ENCODE results near the gene EEFSEC. TPM values are rescaled to one million over a fixed set of nuclear protein-coding genes. Genes with fewer than 3 reads are reported as not detected.

Gene EEFSEC
- total and polyA plus RNA-seq, 2 of the 4 experiments (the other 2 are of a cell fraction): 4.5 to 9.3 TPM

GRCh38 chr3:128404276-128405068 lies 251.2 kb downstream of the EEFSEC start:
- WGBS, 2 experiments (ENCODE audit: extremely low coverage in 2 of 2, insufficient read length in 1 of 2): 72% methylated on average over 10 of the region's 23 CpGs; no CpG with 5 or more reads in 1 of the 2 experiments
- no peak overlapping the region for H3K9ac ChIP-seq (ENCODE audit: low read depth, low read length)
- no peaks in the 10 kb centered on the region; the same call in 1 of the 2 replicates for H3K27me3 ChIP-seq (ENCODE audit: control insufficient read depth, insufficient read depth, low read length)
- H3K4me1 ChIP-seq (ENCODE audit: control insufficient read depth, insufficient read depth, low read length): no peaks in the 10 kb centered on the region
- H4K91ac ChIP-seq (ENCODE audit: insufficient read depth, low read depth, low read length): no peak overlapping the region
- H2AK5ac ChIP-seq (ENCODE audit: low read depth, low read length): no peak overlapping the region
- no peak overlapping the region for H2AFZ ChIP-seq (replicated peaks; ENCODE audit: low read length, poor library complexity)
- H3K56ac ChIP-seq (ENCODE audit: extremely low read depth, insufficient read depth, low read length): no peak overlapping the region
- no TSS peak for BruUV-seq (replicated peaks)
- no peak for ATAC-seq (ENCODE audit: low read depth)
- DNase-seq: no peak
- no peak overlapping the region for H2BK5ac ChIP-seq (ENCODE audit: low read depth, low read length, poor library complexity, severe bottlenecking)
- H3K4ac ChIP-seq (ENCODE audit: low read depth, low read length): no peak overlapping the region
- ChIA-PET POLR2A (ENCODE audit: unreplicated experiment) (no interaction called here), CTCF (no interaction called here)
- in situ Hi-C loops (cut with MboI; ENCODE audit: low sequenced_read_pairs): no loop called here
- H2BK15ac ChIP-seq (ENCODE audit: low read depth, low read length): no peak overlapping the region
- H2BK120ac ChIP-seq (ENCODE audit: low read depth, low read length): no peak overlapping the region
- H3K27ac ChIP-seq (ENCODE audit: insufficient read depth, low read length): no peak overlapping the region
- H3K18ac ChIP-seq (ENCODE audit: low read depth, low read length): no peak overlapping the region
- H3K4me3 ChIP-seq (ENCODE audit: insufficient read depth, low read depth, low read length): no peak overlapping the region
- no peak overlapping the region for H4K8ac ChIP-seq (ENCODE audit: low read depth in 2 of 2, low read length in 2 of 2)
- no peaks in the 10 kb centered on the region for H3K79me1 ChIP-seq (ENCODE audit: low read depth in 1 of 2, low read length in 2 of 2)
- dilution Hi-C loops (cut with HindIII; ENCODE audit: low sequenced_read_pairs, unreplicated experiment): no loop called here
- no peaks in the 10 kb centered on the region; the same call in 1 of the 2 replicates for H4K20me1 ChIP-seq (ENCODE audit: insufficient read depth, low read length)
- intact Hi-C loops (cut with micrococcal nuclease): no loop called here
- no peak overlapping the region for H2BK20ac ChIP-seq (ENCODE audit: low read depth, low read length)
- H4K5ac ChIP-seq (ENCODE audit: low read depth, low read length): no peak overlapping the region
- H3K9me3 ChIP-seq (ENCODE audit: control insufficient read depth, insufficient read depth, low read length): no peaks in the 10 kb centered on the region
- peaks cover 4% of the 10 kb centered on the region; the same call in 1 of the 2 replicates for H3K9me1 ChIP-seq (ENCODE audit: insufficient read depth, low read length)
- H3K14ac ChIP-seq (replicated peaks; ENCODE audit: low read depth, low read length): no peak overlapping the region
- no peaks in the 10 kb centered on the region; the same call in 1 of the 2 replicates for H3K36me3 ChIP-seq (ENCODE audit: control insufficient read depth, insufficient read depth, low read length)
- H2AK9ac ChIP-seq (replicated peaks; ENCODE audit: low read depth, low read length, poor library complexity): no peak overlapping the region
- H3K4me2 ChIP-seq (ENCODE audit: low read depth, low read length): no peak overlapping the region
- H3K23ac ChIP-seq (ENCODE audit: low read depth, low read length): no peak overlapping the region
- TF ChIP-seq MXI1 (IDR thresholded peaks at IDR 0.05; ENCODE audit: borderline replicate concordance, low read depth, low read length): no peak
- TF ChIP-seq POLR2A (IDR thresholded peaks at IDR 0.05; ENCODE audit: low read depth, low read length): no peak
- no peak for TF ChIP-seq MAFK (IDR thresholded peaks at IDR 0.05; ENCODE audit: low read depth, low read length)
- TF ChIP-seq CEBPB (IDR thresholded peaks at IDR 0.05; ENCODE audit: low read depth, low read length): no peak
- no peak for TF ChIP-seq FOS (IDR thresholded peaks at IDR 0.05; ENCODE audit: low read depth, low read length)
- TF ChIP-seq ELK1 (IDR thresholded peaks at IDR 0.05; ENCODE audit: borderline replicate concordance, low read depth, low read length): no peak
- no peak for TF ChIP-seq MAZ (IDR thresholded peaks at IDR 0.05; ENCODE audit: borderline replicate concordance, low read depth, low read length)
- TF ChIP-seq USF2 (IDR thresholded peaks at IDR 0.05; ENCODE audit: low read depth, low read length): no peak
- no peak for TF ChIP-seq BHLHE40 (IDR thresholded peaks at IDR 0.05; ENCODE audit: low read depth, low read length)
- TF ChIP-seq RCOR1 (IDR thresholded peaks at IDR 0.05; ENCODE audit: insufficient replicate concordance, low read length): no peak
- TF ChIP-seq CTCF (conservative IDR thresholded peaks at IDR 0.05; ENCODE audit: low read depth, low read length): no peak
- no peak for TF ChIP-seq NFE2L2 (IDR thresholded peaks at IDR 0.05; ENCODE audit: low read depth, low read length)
- no peak for TF ChIP-seq RFX5 (IDR thresholded peaks at IDR 0.05; ENCODE audit: low read depth, low read length)
- TF ChIP-seq SMC3 (IDR thresholded peaks at IDR 0.05; ENCODE audit: low read depth, low read length): no peak
- TF ChIP-seq RAD21 (IDR thresholded peaks at IDR 0.05; ENCODE audit: low read length): no peak
